MCF 10A (cell line): ENCODE measurements around the gene PABPC1L. TPM values are rescaled to one million over a fixed set of nuclear protein-coding genes. Genes with fewer than 3 reads are reported as not detected.
"Not testable (repeated sequence)": the region's sequence is repeated elsewhere in the genome, so short reads cannot be mapped to it uniquely, and the experiment has no call there.

Experiments used
- BruUV-seq: library from RNA; stranded (reverse); fragments of 400-500 nt; replicated peaks from 2 replicates; lab custom pipeline; 2021; lab: Mats Ljungman, UMichigan
- CTCF ChIA-PET: fragments of 300-600 bp; sonication (Branson Sonifier 250); formaldehyde crosslinking; extraction: SDS; loops from one replicate; lab custom pipeline; 2021; ENCODE audit warnings: antibody characterized with exemption, inconsistent platforms; lab: Yijun Ruan, JAX
- POLR2A ChIA-PET: fragments of 300-600, 350-650 bp; sonication (Branson Sonifier 250); formaldehyde crosslinking; extraction: SDS; loops from one replicate; lab custom pipeline; 2020; ENCODE audit warnings: antibody characterized with exemption, inconsistent platforms; lab: Yijun Ruan, JAX
- DNase-seq: peaks from one replicate; pipeline ENCODE4 v3.0.0-alpha.2; 2018; ENCODE audit not compliant: unreplicated experiment
- H3K27ac Mint-ChIP-seq: one replicate; pipeline ENCODE4 v1.8.0; 2022; ENCODE audit warnings: mild to moderate bottlenecking, low read depth, mixed read lengths; ENCODE audit not compliant: unreplicated experiment
- H3K27me3 Mint-ChIP-seq: one replicate; pipeline ENCODE4 v1.8.0; 2022; ENCODE audit warnings: mixed read lengths; ENCODE audit not compliant: insufficient read depth, unreplicated experiment
- H3K36me3 Mint-ChIP-seq: one replicate; pipeline ENCODE4 v1.8.0; 2022; ENCODE audit warnings: mild to moderate bottlenecking, moderate library complexity, mixed read lengths; ENCODE audit not compliant: insufficient read depth, unreplicated experiment
- H3K4me1 Mint-ChIP-seq: one replicate; pipeline ENCODE4 v1.8.0; 2022; ENCODE audit warnings: mixed read lengths; ENCODE audit not compliant: insufficient read depth, unreplicated experiment
- H3K4me3 Mint-ChIP-seq: one replicate; pipeline ENCODE4 v1.8.0; 2022; ENCODE audit warnings: mild to moderate bottlenecking, moderate library complexity, mixed read lengths; ENCODE audit not compliant: unreplicated experiment
- H3K9me3 Mint-ChIP-seq: one replicate; pipeline ENCODE4 v1.8.0; 2022; ENCODE audit warnings: mixed read lengths; ENCODE audit not compliant: unreplicated experiment
- intact Hi-C: fragments of 100-400 bp; cut with micrococcal nuclease; formaldehyde crosslinking; loops from 2 replicates; pipeline ENCODE4 v1.14.1; 2022
- total RNA-seq: library from RNA; stranded (reverse); gene quantifications from 2 replicates; pipeline ENCODE4 v1.2.3, GENCODE V29; 2022
- TF ChIP-seq, protein P1 (sequence below): fragments of 200-600 bp; IDR thresholded peaks from one replicate; pipeline ENCODE4 v1.8.0; 2022; ENCODE audit warnings: antibody characterized with exemption, mild to moderate bottlenecking; ENCODE audit not compliant: unreplicated experiment

The PABPC1L gene
- total RNA-seq, 1 experiment from 2014 or later = 150 TPM

DNA sequence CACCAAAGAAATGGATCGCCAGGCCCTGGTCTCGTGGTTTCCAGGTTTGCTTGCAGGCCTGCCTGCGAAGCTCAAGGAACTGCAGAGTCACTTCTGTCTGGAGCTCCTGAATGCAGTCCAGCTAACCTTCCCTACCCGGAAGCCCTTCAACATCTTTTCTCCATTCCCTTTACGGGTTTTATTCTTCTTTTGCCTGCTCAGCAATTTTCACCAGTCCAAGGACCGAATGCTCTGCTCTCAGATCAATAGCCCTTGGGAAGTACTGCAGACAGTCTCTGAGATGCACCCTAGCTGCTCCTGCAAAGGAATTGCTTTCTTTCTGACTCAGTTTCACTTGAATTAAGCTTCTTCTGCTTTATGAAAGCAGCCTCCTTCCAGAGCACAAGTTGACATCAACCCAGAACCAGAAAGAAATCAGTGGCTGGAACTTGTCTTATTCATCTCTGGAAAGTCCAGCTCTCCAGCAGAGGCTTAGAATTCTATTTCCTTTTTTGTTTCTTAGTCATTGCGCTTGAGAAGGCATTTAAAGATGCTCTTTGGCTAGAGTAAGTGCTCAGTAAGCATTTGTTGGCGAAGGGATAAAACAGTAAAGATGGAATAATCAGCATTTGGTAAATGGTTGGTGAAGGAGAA lies 43.0 kb upstream of the PABPC1L start:
- BruUV-seq = no TSS peak
- ChIA-PET CTCF (interaction anchor here (0.6 to 5.4 kb wide), 36 partner anchors 9 to 399 kb away, joined by 3 to 102 read pairs (median 3); partner anchors contain the start of genes KCNK15 and YWHAB), POLR2A (interaction anchor here (0.6 to 1.6 kb wide), 3 partner anchors 79 to 120 kb away, joined by 3 to 5 read pairs (median 3); no protein-coding TSS in a partner anchor)
- Mint-ChIP-seq H3K27ac (no peak overlapping the region), H3K27me3 (peaks cover 32% of the 10 kb centered on the region), H3K36me3 (no peaks in the 10 kb centered on the region), H3K4me1 (peaks cover 11% of the 10 kb centered on the region), H3K9me3 (no peaks in the 10 kb centered on the region), H3K4me3 (no peak overlapping the region)
- DNase-seq = no peak
- intact Hi-C loops = loop anchor here (1.0 to 5.0 kb wide), 3 partner anchors 120 to 182 kb away; no protein-coding TSS in a partner anchor
- TF ChIP-seq, protein P1, sequence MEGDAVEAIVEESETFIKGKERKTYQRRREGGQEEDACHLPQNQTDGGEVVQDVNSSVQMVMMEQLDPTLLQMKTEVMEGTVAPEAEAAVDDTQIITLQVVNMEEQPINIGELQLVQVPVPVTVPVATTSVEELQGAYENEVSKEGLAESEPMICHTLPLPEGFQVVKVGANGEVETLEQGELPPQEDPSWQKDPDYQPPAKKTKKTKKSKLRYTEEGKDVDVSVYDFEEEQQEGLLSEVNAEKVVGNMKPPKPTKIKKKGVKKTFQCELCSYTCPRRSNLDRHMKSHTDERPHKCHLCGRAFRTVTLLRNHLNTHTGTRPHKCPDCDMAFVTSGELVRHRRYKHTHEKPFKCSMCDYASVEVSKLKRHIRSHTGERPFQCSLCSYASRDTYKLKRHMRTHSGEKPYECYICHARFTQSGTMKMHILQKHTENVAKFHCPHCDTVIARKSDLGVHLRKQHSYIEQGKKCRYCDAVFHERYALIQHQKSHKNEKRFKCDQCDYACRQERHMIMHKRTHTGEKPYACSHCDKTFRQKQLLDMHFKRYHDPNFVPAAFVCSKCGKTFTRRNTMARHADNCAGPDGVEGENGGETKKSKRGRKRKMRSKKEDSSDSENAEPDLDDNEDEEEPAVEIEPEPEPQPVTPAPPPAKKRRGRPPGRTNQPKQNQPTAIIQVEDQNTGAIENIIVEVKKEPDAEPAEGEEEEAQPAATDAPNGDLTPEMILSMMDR = no peak

DNA sequence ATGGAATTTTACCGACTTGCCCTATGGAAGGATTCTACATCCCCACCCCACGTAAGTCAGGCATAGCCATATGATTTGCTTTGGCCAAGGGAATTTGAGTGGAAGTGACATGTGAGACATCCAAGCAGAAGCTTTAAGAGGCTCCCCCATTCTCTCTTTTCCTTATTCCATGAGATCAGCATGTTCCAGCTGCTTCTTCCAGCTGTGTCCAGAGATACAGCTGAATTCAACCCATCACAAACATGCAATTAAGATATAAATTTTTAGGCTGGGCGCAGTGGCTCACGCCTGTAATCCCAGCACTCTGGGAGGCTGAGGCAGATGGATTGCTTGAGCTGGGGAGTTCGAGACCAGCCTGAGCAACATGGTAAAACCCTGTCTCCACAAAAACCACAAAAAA lies 40.4 kb upstream of the PABPC1L start:
- no peaks in the 10 kb centered on the region for H3K9me3 Mint-ChIP-seq
- no peaks in the 10 kb centered on the region for H3K4me1 Mint-ChIP-seq
- intact Hi-C loops = loop anchor here (5.0 kb wide), 1 partner anchor 137 kb away; no protein-coding TSS in a partner anchor
- ChIA-PET CTCF (interaction anchor here (0.6 to 5.4 kb wide), 6 partner anchors 13 to 338 kb away, joined by 3 to 102 read pairs (median 4); partner anchors contain the start of gene KCNK15), POLR2A (interaction anchor here (0.5 to 1.8 kb wide), 3 partner anchors 62 to 122 kb away, joined by 3 to 5 read pairs (median 4); no protein-coding TSS in a partner anchor)
- BruUV-seq = no TSS peak
- TF ChIP-seq, protein P1 = no peak
- H3K4me3 Mint-ChIP-seq = no peak overlapping the region
- no peak for DNase-seq
- H3K36me3 Mint-ChIP-seq = no peaks in the 10 kb centered on the region
- no peak overlapping the region for H3K27ac Mint-ChIP-seq
- H3K27me3 Mint-ChIP-seq = peaks cover 32% of the 10 kb centered on the region

DNA sequence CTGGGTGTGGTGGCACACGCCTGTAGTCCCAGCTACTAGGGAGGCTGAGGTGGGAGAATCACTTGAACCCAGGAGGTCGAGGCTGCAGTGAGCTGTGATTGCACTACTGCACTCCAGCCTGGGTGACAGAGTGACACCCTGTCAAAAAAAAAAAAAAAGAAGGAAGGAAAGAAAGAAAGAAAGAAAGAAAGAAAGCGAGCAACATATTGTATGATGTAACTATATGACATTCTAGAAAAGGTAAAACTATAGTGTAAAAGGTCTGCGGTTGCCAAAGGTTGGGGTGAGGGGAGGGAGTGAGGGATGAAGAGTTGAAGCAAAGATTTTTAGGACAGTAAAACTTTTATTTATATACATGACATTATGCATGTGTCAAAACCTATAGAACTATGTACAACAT lies 27.5 kb upstream of the PABPC1L start:
- H3K36me3 Mint-ChIP-seq, DNase-seq, H3K4me3 Mint-ChIP-seq, H3K4me1 Mint-ChIP-seq, H3K27ac Mint-ChIP-seq, intact Hi-C loops, BruUV-seq, H3K27me3 Mint-ChIP-seq, H3K9me3 Mint-ChIP-seq, POLR2A ChIA-PET: not testable (repeated sequence)
- CTCF ChIA-PET = interaction anchor here (0.6 kb wide), 1 partner anchor 199 kb away, joined by 3 read pairs; no protein-coding TSS in a partner anchor

DNA sequence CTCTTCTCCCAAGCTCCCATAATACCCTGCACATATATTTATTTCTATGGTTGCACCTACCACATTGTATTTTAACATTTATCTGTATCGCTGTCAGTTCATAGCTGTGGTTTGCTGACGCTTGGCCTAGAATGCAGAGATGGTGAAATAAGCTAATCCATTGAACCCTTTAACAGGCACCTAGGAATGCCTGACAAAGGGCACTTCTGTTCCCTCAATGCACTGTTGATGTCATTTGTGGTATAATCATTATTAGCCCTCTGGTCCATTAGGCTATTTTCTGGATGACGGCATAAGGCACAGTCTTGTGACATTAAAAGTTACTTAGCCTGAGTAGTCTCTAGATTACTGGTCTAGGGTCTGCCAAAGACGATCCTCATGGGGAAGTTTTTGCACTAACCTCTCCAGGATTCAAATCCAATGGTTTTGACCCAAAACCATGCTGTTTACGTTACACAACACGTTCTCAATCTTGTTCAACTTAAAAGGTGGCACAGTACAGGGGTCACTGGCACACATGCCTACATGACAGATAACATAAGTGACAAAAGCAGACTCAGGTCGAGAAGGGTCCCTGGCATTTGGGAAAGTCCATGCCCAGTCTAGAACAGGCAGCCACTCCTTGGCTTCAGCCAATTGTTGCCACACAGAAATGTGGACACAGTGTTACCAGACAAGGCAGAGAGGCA lies 26.5 kb upstream of the PABPC1L start:
- Mint-ChIP-seq H3K27me3 (no peaks in the 10 kb centered on the region), H3K27ac (no peak overlapping the region), H3K4me3 (no peak overlapping the region), H3K36me3 (peaks cover 2% of the 10 kb centered on the region), H3K4me1 (peaks cover 4% of the 10 kb centered on the region), H3K9me3 (no peaks in the 10 kb centered on the region)
- ChIA-PET CTCF (interaction anchor here (0.5 to 3.0 kb wide), 4 partner anchors 43 to 206 kb away, joined by 3 to 12 read pairs (median 3); no protein-coding TSS in a partner anchor), POLR2A (interaction anchor here (1.0 to 1.2 kb wide), 2 partner anchors 198 to 241 kb away, joined by 3 to 4 read pairs; no protein-coding TSS in a partner anchor)
- no peak for DNase-seq
- BruUV-seq = no TSS peak
- intact Hi-C loops = no loop called here
- TF ChIP-seq, protein P1 = no peak
